Retinal pigment epithelial cell (primary cell): ENCODE measurements around the gene SLC13A5.
A peak's percentile ranks its signal among the peaks of the same experiment; 100 is the strongest.
"Not testable (repeated sequence)": the region's sequence is repeated elsewhere in the genome, so short reads cannot be mapped to it uniquely, and the experiment has no call there.

Experiments
- DNase-seq: peaks from one replicate; pipeline ENCODE4 v3.0.0-alpha.2; 2010; ENCODE audit warnings: low read depth
- H3K4me3 ChIP-seq: 2 replicates; pipeline ENCODE4 v1.5.1; 2011; ENCODE audit warnings: mild to moderate bottlenecking, low read length, control low read depth, moderate library complexity
- TF ChIP-seq, protein P1 (sequence below): conservative IDR thresholded peaks from 2 replicates; pipeline ENCODE4 v1.5.1; 2011; ENCODE audit warnings: low read depth, low read length, control low read depth, inconsistent platforms

Gene SLC13A5

DNA sequence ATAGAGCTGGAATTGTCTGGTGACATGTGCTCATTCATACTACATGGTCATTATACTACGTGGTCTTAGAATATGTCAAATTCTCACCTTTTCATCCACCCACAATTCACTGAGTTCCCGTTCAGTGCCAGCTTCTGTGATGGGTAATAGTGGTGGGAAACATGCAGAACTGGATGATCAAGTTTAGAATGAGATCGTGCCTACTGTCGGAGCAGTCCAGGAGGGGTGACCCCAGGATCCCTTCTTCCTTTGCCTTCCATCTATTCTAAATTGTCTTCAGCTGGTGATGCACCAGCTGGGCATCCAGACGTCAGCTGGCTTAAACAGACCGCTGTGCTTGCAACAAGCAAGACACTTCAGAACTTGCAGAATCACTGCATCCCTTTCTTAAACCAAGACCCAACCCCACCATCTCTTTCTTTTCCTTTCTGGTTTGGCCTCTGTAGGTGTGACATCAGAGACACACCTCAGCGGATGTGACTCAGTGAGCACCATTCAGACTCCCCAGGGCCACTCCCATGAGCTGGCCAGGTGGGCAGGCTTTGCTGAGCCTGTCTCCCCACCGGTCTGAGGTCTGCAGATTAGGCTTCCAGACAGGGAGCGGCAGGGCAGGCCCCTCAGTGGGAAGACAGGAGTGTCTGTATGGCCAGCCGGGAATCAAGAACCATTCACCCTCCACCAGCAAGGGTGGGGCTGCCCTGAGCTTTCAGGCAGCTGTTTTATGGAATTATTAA is 43.5 kb downstream of the SLC13A5 start:
- no peak overlapping the region for H3K4me3 ChIP-seq
- TF ChIP-seq, protein P1, sequence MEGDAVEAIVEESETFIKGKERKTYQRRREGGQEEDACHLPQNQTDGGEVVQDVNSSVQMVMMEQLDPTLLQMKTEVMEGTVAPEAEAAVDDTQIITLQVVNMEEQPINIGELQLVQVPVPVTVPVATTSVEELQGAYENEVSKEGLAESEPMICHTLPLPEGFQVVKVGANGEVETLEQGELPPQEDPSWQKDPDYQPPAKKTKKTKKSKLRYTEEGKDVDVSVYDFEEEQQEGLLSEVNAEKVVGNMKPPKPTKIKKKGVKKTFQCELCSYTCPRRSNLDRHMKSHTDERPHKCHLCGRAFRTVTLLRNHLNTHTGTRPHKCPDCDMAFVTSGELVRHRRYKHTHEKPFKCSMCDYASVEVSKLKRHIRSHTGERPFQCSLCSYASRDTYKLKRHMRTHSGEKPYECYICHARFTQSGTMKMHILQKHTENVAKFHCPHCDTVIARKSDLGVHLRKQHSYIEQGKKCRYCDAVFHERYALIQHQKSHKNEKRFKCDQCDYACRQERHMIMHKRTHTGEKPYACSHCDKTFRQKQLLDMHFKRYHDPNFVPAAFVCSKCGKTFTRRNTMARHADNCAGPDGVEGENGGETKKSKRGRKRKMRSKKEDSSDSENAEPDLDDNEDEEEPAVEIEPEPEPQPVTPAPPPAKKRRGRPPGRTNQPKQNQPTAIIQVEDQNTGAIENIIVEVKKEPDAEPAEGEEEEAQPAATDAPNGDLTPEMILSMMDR = no peak
- DNase-seq = no peak

DNA sequence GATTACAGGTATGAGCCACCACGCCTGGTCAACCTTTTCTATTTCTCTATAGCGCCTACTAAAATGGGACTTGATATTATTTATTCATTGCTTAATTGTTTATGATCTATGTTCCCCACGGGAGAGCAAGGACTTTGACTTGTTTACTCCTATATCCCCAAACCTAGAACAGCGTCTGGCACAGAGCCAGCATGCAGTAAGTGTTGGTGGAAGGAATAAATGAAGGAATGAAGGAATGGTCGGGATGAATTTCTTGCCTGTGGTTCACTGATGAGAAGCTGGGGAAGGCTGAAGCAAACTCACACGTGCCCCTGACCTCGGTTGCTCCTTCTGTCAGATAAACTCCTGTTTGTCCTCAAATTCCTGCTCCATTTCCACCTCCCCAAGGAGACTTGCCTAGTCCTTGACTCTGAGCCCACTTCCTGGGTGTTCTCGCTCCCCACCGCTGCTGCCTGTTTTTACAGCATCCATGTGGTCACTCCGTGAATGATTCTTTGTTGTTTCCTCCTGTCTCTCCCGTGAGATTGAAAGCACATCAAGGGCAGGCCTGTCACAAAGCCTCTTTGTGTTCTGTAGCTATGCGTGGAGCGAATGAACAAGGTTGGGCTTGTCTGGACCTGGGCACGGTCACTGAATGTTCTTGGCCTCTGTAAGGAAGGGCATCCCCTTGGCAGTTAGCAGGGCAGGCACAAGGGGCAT is 44.3 kb downstream of the SLC13A5 start:
- DNase-seq = no peak
- no peak overlapping the region for H3K4me3 ChIP-seq
- TF ChIP-seq, protein P1 = no peak

DNA sequence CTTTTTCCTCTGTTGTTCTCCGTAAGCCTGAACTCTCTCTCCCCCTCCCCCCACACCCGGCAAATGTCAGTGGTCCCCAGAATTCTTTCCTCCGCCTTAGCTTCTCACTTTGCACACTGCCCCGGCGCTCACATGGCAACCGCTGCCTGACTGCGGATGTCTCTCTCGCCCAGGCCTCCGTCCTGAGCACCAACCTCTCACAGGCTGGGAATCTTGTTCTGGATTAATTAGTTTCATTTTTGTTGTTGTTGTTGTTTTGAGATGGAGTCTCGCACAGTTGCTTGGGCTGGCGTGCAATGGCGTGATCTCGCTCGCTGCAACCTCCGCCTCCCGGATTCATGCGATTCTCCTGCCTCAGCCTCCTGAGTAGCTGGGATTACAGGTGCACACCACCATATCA is 45.0 kb downstream of the SLC13A5 start:
- H3K4me3 ChIP-seq = no peak overlapping the region
- TF ChIP-seq, protein P1 = no peak
- DNase-seq = no peak

DNA sequence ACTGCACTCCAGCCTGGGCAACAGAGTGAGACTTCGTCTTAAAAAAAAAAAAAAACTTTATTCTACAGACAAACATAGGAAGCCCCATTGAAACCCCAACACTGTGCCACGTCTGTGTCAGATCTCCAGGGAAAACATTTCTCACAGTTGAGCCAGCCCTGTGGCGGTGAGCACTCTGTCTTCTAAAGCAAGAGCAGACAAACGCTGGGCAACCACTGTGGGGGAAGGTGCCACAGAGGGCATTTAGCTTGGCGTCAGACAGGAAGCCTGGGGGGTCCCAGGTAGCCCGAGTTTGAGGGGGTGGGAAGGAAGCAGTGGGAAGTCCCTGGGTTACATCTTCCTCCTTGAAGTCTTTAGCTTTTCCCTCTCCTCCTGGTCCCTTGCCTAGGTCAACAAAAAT is 45.7 kb downstream of the SLC13A5 start:
- no peak for DNase-seq
- no peak overlapping the region for H3K4me3 ChIP-seq
- TF ChIP-seq, protein P1 = no peak

DNA sequence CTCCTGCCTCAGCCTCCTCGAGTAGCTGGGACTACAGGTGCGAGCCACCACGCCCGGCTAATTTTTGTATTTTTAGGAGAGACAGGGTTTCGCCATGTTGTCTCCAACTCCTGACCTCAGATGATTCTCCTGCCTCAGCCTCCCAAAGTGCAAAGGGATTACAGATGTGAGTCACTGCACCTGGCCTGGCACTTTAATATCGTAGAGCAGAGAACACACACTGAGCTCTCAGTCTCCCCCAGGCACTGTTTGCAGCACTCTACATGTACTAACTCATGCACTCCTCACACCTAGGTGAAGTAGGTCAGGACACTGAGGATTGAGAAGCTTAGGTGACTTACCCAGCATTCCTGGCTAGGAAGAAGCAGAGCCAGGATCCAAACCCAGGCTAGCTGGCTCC is 46.6 kb downstream of the SLC13A5 start:
- no peak overlapping the region for H3K4me3 ChIP-seq
- TF ChIP-seq, protein P1 = no peak
- DNase-seq = no peak

DNA sequence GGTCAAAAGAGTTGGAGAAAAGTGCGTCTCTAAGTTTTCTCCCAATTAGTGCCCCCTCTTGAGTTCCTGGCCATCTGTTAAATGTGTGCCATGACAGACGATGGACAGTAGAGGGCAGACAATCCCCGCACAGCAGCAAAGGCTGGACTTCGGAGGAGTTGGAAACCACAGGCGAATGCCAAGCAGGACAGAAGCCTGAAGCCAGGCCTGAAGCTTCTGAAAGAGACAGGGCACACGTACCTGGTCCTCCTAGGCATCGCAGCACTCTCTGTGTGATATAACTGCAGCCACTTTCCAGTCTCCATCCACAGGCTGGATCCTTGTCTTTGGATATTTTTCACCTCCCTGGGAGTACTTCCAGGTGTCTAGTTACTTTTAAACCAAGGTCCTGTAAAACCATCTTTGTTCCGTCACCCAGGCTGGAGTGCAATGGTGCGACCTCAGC is 47.1 kb downstream of the SLC13A5 start:
- no peak overlapping the region for H3K4me3 ChIP-seq
- TF ChIP-seq, protein P1 = peak; percentile 98
- peak; percentile 35 for DNase-seq

DNA sequence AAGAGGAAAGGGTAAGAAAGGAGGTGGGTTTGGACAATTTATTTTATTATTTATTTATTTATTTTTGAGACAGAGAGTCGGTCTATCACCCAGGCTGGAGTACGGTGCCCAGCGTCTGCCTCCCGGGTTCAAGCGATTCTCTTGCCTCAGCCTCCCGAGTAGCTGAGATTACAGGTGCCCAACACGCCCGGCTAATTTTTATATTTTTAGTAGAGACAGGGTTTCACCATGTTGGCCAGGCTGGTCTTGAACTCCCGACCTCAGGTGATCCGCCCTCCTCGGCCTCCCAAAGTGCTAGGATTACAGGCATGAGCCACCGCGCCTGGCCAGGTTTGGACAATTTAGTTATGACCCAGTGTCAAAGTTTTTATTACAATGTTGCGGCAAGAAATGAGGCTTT is 50.0 kb downstream of the SLC13A5 start:
- not testable (repeated sequence) for H3K4me3 ChIP-seq, DNase-seq
